ENCODE data around the gene BMX.

DNA sequence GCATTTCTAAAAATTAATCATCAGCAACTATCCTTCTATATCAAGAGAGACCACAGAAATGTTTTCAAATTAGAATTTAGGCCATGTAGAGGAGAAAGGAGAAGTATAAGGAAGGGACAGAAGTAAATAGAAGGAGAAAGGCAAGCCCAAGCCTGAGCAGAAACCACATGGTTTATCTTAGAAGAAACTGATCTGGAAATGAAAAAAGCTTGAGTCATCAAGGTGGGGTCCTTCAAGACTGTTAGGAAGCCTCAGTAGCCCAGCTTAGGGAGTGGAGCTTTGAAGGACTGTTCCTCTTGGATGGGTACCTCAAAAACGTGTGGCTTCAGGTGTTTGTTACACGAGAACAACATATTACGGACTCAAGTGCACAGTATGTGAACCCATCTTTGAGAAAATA lies 4.5 kb downstream of the BMX start:
- no peak for TF ChIP-seq POLR2A (IDR thresholded peaks at IDR 0.05)
- TF ChIP-seq, protein P1, sequence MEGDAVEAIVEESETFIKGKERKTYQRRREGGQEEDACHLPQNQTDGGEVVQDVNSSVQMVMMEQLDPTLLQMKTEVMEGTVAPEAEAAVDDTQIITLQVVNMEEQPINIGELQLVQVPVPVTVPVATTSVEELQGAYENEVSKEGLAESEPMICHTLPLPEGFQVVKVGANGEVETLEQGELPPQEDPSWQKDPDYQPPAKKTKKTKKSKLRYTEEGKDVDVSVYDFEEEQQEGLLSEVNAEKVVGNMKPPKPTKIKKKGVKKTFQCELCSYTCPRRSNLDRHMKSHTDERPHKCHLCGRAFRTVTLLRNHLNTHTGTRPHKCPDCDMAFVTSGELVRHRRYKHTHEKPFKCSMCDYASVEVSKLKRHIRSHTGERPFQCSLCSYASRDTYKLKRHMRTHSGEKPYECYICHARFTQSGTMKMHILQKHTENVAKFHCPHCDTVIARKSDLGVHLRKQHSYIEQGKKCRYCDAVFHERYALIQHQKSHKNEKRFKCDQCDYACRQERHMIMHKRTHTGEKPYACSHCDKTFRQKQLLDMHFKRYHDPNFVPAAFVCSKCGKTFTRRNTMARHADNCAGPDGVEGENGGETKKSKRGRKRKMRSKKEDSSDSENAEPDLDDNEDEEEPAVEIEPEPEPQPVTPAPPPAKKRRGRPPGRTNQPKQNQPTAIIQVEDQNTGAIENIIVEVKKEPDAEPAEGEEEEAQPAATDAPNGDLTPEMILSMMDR (IDR thresholded peaks at IDR 0.05): no peak

Data from body of pancreas (tissue), 4 donors.